SK-MEL-5 (cell line): ENCODE results near the gene PEPD. TPM values are rescaled to one million over a fixed set of nuclear protein-coding genes. Genes with fewer than 3 reads are reported as not detected.
A peak's percentile ranks its signal among the peaks of the same experiment; 100 is the strongest.

Source experiments
- DNase-seq: peaks from one replicate; pipeline ENCODE4 v3.0.0-alpha.2; 2016; ENCODE audit warnings: low read depth, low spot score
- in situ Hi-C: cut with HindIII; loops from 2 replicates; pipeline ENCODE4 v1.10.0; 2016; ENCODE audit warnings: low sequenced_read_pairs, high pct_unique_total_duplicates, low pct_unique_long_range_greater_than_20kb
- total RNA-seq: library from RNA; depleted of rRNA; stranded (reverse); fragments of >200 nt; shearing (Covaris generic); gene quantifications from 2 replicates; pipeline ENCODE4 v1.2.3, GENCODE V29; 2014

The PEPD gene
- total RNA-seq, 1 experiment from 2014 or later = 162 TPM

DNA sequence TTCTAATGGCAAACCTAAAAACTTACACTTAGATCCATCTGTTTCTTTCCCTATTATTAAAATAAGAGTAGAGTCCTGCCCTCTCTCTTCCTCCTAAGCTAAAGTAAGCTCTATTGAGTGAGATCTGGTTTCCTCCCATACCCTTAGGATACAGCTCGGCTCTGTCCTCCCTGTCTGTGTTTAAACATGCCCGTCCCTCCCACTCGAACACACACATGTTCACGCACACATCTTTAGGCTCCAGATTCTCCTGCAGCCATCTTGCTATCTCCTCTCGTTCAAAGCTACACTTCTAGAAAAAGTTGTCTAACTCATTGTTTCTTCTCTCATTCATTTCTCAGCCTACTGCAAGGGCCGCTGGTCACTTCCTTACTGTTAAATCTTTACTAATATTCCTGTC lies 163.2 kb downstream of the PEPD start:
- DNase-seq = no peak
- in situ Hi-C loops = no loop called here

DNA sequence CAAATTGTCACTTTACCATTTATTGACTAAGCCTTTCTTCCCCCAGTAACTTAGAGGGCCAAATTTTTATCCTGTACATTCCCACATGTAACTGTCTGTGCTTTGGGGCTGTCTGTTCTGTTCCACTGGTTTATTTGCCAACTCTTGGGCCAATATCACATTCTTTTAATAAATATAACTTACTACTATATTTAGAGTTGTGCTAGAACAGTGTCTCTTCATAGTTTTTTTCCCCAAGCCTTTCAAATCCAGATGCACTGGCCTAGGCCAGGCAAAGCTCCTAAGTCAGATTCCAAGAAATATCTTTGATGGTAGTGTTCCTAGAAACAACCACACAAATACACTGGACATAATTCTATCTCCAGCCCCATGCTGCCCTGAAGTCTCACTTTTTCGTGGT lies 164.0 kb downstream of the PEPD start:
- in situ Hi-C loops = no loop called here
- DNase-seq = no peak

DNA sequence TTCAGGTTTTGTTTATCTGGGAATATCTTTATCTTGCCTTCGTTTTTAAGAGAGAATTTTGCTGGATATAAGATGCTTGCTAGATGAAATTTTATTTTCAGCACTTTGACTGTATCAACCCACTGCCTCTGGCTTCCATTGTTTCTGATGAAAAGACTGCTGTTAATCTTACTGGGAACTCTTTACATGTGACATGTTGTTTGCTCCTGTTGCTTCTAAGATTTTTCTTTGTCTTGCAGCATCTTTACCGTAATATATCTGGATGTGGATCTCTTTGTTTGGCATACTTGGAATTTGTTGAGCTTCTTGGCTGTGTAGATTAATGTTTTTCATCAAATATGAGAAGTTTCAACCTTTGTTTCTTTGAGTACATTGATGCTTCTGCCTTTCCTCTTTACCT lies 166.1 kb downstream of the PEPD start:
- in situ Hi-C loops = no loop called here
- no peak for DNase-seq

DNA sequence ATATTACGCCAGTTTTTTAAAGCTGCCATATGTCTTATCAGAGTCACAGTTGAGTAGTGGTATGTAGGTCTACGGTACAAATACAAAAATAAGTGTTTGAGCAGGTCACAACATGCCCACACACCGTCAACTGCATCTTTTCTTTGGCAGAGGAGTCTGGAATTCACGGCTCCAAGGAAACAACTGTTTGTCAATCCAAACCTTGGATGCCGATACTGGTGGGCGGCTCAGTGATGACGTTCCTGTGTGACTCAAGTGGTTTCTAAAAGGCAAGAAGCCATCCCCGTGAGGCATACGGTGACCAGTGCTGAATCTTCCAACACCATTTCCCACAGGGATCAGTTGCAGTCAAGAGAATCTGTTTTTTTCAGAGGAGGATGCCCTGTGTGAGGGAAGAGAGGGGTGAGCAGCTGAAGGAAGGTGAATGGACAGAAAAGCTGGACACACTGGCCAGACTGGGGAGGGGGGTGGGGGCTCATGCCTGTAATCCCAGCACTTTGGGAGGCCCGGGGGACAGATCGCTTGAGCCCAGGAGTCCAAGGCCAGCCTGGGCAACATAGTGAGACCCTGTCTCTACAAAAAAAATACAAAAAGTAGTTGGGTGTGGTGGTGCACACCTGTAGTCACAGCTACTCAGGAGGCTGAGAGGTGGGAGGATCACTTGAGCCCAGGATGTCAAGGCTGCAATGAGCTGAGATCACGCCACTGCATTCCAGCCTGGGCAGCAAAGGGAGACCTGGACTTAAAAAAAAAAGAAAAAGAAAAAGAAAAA lies 170.9 kb downstream of the PEPD start:
- peak; percentile 33 for DNase-seq

DNA sequence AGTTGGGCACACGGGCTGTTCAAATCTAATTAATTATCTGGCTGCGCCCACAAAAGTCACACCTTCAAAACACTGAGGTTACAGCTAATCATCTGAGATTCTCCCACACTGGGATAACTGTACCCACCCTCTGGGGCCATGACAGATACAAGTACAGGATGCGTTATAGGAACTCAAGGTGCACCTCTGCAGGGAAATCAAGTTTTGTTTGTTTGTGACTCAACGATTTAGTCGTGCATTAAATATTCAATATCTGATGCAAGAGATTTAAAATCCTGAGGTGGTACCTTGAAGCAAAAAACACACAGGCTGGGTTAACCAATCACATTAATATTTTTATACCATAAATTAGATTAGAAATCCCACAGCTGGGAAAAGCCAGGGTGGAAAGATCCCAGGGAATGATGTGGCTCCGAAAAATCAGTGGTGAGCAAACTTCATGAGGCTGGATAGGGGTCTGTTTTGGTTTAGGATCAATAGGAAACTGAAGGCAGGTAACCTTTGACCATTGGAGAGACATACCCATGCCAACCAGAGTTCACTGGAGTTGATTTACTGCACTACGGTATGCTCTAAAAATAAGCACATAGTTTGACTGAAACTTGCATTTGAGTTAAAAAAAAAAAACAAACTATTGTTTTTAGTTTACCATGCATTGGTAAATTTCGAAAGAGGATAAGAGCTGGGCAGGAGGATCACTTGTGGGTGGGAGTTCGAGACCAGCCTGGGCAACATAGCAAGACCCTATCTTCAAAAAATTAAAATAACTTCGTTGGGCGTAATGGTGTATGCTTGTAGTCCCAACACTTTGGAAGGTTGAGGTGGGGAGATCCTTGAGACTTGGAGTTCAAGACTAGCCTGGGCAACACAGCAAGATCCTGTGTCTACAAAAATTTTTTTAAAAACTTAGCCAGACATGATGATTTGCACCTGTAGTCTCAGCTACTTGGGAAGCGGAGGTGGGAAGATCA lies 172.0 kb downstream of the PEPD start:
- in situ Hi-C loops = no loop called here
- no peak for DNase-seq

More for the DNA sequence above, 170.9 kb downstream of the PEPD start:
- in situ Hi-C loops = no loop called here

DNA sequence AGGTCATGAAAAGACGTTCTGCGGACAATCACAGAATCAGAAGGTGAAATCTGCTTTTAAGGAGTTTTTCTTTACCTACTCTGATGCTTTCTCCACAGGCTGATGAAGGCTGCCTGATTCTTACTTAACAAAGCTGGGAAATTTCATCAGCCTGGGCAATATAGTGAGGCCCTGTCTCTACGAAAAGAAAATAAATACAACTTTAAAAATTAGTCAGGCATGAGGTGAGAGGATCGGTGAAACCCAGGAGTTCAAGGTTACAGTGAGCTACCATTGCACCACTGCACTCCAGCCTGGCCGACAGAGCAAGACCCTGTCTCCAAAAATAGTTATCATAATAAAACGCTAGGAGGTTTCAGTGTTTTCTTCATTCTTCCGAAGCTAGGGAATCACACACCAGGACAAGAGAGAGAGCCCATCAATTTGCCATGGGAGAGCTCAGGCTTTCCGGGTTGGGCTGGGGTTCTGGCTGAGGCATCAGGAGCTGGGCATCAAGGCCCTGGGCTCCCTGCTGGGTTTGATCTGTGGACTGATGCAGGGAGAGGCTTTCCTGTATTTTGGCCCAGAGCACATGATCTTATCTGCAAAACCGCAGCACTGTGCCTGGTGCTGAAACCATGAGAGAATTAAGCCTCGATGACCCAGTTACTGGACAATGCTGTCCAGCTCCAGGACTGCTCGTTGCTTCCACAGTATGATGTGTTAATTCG lies 173.1 kb downstream of the PEPD start:
- no peak for DNase-seq
- in situ Hi-C loops = no loop called here

DNA sequence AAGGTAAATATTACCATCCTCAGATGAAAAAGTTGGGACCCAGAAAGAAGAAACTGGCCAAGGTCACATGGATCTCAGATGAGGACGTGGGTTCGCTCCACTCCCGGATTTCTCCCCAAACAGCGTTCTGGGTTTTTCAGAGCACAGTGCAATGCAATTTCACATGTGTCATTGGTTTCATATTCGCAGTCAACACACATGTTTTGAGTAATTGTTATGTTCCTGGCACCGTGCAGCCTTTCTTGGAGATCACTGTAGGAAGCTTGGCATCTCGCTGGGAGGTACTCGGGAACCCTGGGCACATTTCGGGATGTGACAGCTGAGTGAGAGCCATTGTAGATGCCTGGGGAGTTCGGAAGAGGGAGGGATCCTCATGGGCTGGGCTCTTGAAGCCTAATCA lies 174.3 kb downstream of the PEPD start:
- no peak for DNase-seq
- in situ Hi-C loops = no loop called here

DNA sequence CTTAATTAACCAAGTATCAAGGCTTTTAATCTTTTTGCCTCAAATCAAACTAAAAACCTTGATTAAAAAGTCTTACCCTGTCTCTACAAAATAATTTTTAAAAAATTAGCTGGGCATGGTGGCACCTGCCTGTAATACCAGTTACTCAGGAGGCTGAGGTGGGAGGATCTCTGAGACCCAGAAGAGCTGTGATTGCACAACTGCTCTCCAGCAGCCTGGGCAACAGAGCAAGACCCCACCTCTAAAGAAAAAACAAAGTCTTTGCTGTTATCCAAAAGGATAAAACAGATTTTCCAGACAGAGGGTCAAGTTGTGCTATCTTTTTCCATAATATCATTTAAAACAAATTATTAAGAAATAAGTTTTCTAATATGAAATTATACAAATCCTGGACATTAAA lies 174.9 kb downstream of the PEPD start:
- in situ Hi-C loops = no loop called here
- DNase-seq = no peak

DNA sequence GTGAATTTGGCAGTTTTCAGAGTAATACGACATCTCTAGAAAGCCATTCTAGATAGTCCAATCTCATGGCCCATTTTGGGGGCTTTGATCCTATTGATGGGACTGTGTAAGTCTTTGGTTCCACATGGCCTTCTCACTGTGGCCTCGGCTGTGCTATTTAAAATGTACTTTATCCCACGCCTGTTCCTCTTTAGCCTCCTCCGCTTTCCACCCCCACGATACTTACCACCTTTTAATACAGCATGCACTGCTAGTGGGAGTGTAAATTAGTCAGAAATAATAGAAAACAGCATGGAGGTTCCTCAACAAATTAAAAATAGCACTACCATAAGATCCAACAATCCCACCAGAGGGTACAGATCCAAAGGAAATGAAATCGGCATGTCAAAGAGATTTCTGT lies 176.4 kb downstream of the PEPD start:
- DNase-seq = no peak
- in situ Hi-C loops = no loop called here

DNA sequence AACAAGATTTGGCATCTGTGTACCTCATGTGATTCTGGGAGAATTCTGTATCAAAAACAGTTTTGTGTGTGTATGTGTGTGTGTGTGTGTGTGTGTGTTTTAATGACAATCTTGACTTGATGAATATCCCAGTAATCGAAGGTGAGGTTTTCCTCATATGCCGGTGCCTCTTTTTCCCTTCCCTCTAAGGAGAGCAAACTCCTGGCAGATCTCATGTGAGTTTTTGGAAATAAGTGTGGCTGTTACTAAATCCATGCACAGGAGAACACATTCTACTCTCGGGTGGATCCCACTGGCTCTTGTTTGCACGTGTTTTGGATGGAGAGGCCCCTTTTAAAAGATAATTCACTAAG lies 177.0 kb downstream of the PEPD start:
- in situ Hi-C loops = no loop called here
- no peak for DNase-seq

DNA sequence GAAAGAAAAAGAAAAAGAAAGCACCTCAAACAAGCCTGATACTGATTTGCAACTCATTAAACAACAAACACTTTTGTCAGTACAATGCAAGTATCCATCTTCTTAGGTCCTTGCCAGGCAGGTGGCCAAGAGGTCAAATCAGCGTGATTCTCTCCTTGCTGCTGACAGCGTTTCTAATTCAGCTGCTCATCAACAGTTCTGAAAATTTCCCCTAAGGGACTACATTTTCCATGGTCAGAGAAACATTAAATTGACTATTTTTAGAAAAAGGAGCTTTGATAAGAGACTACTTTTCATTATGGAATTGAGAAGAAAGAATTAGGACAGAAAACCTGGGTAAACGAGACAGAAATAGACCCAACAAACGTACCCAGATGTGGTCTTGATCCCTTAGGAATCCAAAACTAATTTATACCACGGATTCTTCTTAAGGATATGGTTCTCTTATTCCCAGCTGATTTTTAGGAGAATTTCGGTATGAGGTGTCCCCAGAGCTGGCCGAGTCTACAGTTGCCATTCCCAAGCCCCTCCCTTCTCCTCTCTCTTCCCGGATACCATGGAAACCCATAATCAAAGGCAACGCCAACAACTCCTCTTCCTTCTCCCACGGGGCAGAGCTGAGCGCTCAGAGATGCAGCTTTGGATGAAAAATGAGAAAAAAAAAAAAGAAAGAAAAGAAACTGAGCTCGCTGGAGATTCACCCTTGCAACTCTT lies 177.6 kb downstream of the PEPD start:
- no peak for DNase-seq
- in situ Hi-C loops = no loop called here

DNA sequence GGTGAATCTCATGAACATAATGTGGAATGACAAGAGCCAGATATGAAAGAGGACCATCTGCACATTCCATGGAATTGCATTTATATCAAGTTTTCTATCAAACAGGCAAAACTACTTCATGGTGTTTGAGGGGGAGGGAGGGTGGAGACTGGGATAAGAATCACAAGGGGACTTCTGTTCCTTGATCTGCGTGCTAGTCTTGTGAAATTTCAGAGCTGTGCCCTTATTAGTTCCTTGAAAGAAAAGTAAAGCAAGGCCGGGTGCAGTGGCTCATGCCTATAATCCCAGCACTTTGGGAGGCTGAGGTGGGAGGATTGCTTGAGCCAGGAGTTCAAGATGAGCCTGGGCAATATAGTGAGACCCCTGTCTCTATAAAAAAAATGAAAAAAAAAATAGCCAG lies 178.3 kb downstream of the PEPD start:
- peak; percentile 31 for DNase-seq
- in situ Hi-C loops = no loop called here

DNA sequence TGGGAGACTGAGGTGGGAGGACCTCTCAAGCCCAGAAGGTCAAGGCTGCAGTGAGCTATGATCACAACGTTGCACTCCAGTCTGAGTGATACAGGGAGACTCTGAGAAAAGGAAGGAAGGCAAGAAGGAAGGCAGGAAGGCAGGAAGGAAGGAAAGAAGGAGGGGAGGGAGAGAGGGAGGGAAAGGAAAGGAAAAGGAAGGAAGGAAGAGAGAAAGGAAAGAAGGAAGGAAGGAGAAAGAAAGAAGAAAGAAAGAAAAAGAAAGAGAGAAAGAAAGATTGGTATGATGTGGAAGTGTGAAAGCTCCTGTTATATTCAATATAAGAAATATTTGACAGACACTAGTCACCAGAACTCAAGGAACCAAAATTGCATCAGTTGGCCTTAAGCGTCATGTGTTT lies 180.6 kb downstream of the PEPD start:
- no peak for DNase-seq
- in situ Hi-C loops = no loop called here

DNA sequence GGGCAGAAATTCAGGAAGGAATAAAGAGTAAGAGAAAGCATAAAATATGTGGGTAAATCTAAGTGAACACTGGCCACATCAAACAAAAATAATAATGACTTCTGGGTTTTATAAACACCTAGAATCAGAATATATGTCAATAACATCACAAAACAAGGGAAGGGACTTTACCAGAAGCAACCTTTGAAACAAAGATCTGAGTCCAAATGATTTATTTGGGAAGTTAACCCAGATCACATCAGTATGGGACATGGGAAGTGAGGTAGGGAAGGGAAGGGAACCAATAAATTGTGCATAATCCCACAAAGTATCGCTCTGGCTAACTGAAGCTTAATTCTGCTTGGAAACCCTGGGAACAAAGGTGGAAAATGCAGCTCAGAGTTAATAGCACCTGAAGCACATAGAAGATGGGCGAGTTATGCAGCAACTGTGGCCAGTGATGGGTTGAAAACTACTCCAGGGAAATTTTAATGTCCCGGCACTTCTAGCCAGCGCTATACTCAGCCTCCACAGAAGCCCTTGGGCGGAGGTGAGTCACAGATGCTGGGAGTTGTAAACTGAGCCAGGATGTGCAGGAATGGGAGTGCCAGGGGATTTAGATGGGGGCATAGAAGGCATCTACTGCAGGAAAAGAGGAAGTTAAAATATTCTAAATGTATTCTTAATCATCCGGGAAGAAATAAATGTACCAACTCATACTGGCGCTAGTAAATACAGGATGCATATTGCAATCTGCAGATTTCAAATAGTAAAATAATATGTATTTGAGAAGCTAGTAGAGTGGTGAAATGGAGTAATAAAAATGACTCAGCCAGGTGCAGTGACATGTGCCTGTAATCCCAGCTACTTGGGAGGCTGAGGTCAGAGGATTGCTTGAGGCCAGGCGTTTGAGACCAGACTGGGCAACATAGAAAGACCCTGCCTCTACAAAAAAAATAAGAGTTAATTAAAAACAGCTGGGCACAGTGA lies 182.3 kb downstream of the PEPD start:
- no peak for DNase-seq
- in situ Hi-C loops = no loop called here
